ENCODE measurements around the gene HSD17B8. TPM values are rescaled to one million over a fixed set of nuclear protein-coding genes. Genes with fewer than 3 reads are reported as not detected.

Gene HSD17B8
- total RNA-seq, 2 experiments from 2014 or later: 8.6 to 10.5 TPM

DNA sequence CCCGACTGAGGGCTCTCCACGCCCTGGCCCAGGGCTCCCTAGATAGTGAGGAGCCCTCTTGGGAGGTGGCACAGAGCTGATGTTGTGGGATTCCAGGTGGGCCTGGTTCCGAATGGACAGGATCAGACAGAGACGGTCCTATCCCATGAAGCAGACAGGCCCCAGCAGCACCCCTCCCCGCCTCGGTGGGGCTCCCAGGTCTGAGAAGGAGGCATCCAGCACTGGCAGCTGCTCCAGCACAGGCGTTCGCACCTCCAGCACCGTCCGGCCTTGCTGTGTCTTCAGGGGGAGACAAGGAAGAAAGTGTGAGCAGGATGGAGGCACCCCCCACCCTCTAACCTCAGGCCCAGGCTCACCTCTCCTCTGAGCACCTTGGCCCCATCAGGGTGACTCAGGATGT, 40.9 kb upstream of the HSD17B8 start:
- Histone ChIP-seq H3K9me3 (ENCODE audit: control insufficient read depth in 1 of 2, insufficient read depth in 1 of 2, low read length in 2 of 2) (no peaks in the 10 kb centered on the region), H3K27me3 (ENCODE audit: control insufficient read depth in 1 of 2, insufficient read depth in 2 of 2, low read length in 2 of 2) (no peaks in the 10 kb centered on the region), H3K4me3 (ENCODE audit: low read length) (no peak overlapping the region), H3K36me3 (ENCODE audit: insufficient read depth, low read length) (no peaks in the 10 kb centered on the region), H3K27ac (ENCODE audit: low read depth in 1 of 2, low read length in 2 of 2) (no peak overlapping the region), H3K4me1 (ENCODE audit: insufficient read depth, low read length) (peaks cover 16% of the 10 kb centered on the region)
- DNase-seq (peak in 1 of 14 experiments; percentile 13), ATAC-seq (ENCODE audit: poor library complexity) (no peak)
- H3K4me3 Mint-ChIP-seq: no peak overlapping the region
- H3K36me3 Mint-ChIP-seq (ENCODE audit: low read depth): no peaks in the 10 kb centered on the region
- no peaks in the 10 kb centered on the region for H3K9me3 Mint-ChIP-seq
- ChIA-PET POLR2A (no interaction called here), CTCF (interaction anchor here (3.1 kb wide), 1 partner anchor 84 kb away, joined by 76 read pairs; no protein-coding TSS in a partner anchor)
- TF ChIP-seq, protein P1, sequence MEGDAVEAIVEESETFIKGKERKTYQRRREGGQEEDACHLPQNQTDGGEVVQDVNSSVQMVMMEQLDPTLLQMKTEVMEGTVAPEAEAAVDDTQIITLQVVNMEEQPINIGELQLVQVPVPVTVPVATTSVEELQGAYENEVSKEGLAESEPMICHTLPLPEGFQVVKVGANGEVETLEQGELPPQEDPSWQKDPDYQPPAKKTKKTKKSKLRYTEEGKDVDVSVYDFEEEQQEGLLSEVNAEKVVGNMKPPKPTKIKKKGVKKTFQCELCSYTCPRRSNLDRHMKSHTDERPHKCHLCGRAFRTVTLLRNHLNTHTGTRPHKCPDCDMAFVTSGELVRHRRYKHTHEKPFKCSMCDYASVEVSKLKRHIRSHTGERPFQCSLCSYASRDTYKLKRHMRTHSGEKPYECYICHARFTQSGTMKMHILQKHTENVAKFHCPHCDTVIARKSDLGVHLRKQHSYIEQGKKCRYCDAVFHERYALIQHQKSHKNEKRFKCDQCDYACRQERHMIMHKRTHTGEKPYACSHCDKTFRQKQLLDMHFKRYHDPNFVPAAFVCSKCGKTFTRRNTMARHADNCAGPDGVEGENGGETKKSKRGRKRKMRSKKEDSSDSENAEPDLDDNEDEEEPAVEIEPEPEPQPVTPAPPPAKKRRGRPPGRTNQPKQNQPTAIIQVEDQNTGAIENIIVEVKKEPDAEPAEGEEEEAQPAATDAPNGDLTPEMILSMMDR (IDR thresholded peaks at IDR 0.05): no peak
- no peak overlapping the region for H3K27ac Mint-ChIP-seq
- peaks cover 10% of the 10 kb centered on the region for H3K4me1 Mint-ChIP-seq (ENCODE audit: low read depth)
- intact Hi-C loops (cut with DNase I, micrococcal nuclease): no loop called here
- H3K27me3 Mint-ChIP-seq: no peaks in the 10 kb centered on the region

DNA sequence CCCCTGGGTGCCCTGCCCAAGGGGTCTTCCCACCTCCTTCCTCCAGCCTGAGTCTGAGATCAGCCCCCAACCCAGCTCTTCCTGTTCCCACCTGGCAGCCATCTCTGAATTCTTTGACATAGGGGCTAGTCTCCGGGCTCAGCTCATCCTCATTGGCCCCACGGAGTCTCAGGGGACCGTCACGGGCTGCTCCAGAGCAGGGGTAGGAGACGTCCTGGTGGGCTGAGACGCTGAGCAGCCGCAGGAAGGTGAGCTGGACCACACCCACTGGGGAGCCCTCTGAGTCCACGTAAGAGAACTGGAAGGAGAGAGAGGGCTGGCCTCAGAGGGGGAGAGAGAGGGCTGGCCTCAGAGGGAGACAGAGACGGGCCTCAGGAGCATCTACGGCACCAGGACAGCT, 40.3 kb upstream of the HSD17B8 start:
- H3K4me3 ChIP-seq (ENCODE audit: low read length): no peak overlapping the region
- no peak for DNase-seq
- ChIA-PET CTCF (no interaction called here), POLR2A (interaction anchor here (1.0 kb wide), 1 partner anchor 84 kb away, joined by 3 read pairs; no protein-coding TSS in a partner anchor)
- H3K4me1 ChIP-seq (ENCODE audit: insufficient read depth, low read length): peaks cover 16% of the 10 kb centered on the region
- no peaks in the 10 kb centered on the region for H3K27me3 ChIP-seq (ENCODE audit: control insufficient read depth in 1 of 2, insufficient read depth in 2 of 2, low read length in 2 of 2)
- no peak overlapping the region for H3K27ac Mint-ChIP-seq
- H3K9me3 Mint-ChIP-seq: no peaks in the 10 kb centered on the region
- no peak overlapping the region for H3K27ac ChIP-seq (ENCODE audit: low read depth in 1 of 2, low read length in 2 of 2)
- intact Hi-C loops (cut with DNase I, micrococcal nuclease): no loop called here
- no peaks in the 10 kb centered on the region for H3K27me3 Mint-ChIP-seq
- no peaks in the 10 kb centered on the region for H3K9me3 ChIP-seq (ENCODE audit: control insufficient read depth in 1 of 2, insufficient read depth in 1 of 2, low read length in 2 of 2)
- TF ChIP-seq, protein P1 (IDR thresholded peaks at IDR 0.05): no peak
- peak overlapping the region; percentile 62 for H3K4me3 Mint-ChIP-seq
- ATAC-seq (ENCODE audit: poor library complexity): no peak
- no peaks in the 10 kb centered on the region for H3K36me3 Mint-ChIP-seq (ENCODE audit: low read depth)
- H3K4me1 Mint-ChIP-seq (ENCODE audit: low read depth): peaks cover 10% of the 10 kb centered on the region
- no peaks in the 10 kb centered on the region for H3K36me3 ChIP-seq (ENCODE audit: insufficient read depth, low read length)

DNA sequence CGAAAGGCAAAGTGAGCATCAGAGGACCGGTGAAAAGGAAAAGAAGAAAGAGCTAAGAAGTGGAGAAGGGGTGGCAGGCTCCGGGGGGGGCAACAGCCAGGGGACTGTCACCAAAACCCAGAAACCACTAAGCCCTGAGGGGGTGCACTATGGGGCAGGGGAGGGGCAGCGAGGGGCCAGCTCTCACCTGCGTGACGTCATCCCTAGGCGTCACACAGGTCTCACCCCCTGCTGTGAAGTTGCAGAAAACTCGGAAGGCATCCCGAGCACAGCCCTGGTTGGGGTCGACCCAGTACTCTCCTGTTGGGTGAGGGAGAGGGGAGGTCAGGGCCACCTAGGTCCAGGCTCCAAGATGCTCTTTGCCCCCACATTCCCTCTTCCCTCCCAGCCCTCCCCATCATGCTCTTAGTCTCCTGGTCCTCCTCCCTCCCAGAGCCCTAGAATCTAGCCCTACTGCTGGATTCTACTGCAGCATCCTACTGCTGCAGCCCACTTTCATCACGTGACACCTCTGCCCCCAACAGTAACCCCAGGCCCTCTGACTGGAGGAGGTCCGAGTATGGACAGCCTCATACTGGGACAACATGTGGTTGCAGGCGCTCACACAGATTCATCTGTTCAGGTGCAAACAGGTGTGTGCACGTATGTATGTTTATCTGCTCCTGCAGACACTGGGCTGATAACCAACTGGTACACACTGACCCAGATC, 39.6 kb upstream of the HSD17B8 start:
- H3K4me3 Mint-ChIP-seq: no peak overlapping the region
- H3K4me1 ChIP-seq (ENCODE audit: insufficient read depth, low read length): peaks cover 16% of the 10 kb centered on the region
- TF ChIP-seq, protein P1 (IDR thresholded peaks at IDR 0.05): no peak
- no peaks in the 10 kb centered on the region for H3K27me3 ChIP-seq (ENCODE audit: control insufficient read depth in 1 of 2, insufficient read depth in 2 of 2, low read length in 2 of 2)
- no peak overlapping the region for H3K27ac ChIP-seq (ENCODE audit: low read depth in 1 of 2, low read length in 2 of 2)
- H3K4me1 Mint-ChIP-seq (ENCODE audit: low read depth): peaks cover 10% of the 10 kb centered on the region
- no peak overlapping the region for H3K27ac Mint-ChIP-seq
- H3K27me3 Mint-ChIP-seq: no peaks in the 10 kb centered on the region
- ChIA-PET CTCF (no interaction called here), POLR2A (interaction anchor here (1.0 kb wide), 1 partner anchor 84 kb away, joined by 3 read pairs; no protein-coding TSS in a partner anchor)
- H3K9me3 ChIP-seq (ENCODE audit: control insufficient read depth in 1 of 2, insufficient read depth in 1 of 2, low read length in 2 of 2): no peaks in the 10 kb centered on the region
- H3K36me3 ChIP-seq (ENCODE audit: insufficient read depth, low read length): no peaks in the 10 kb centered on the region
- no peak for ATAC-seq (ENCODE audit: poor library complexity)
- DNase-seq: no peak
- H3K4me3 ChIP-seq (ENCODE audit: low read length): no peak overlapping the region
- no peaks in the 10 kb centered on the region for H3K9me3 Mint-ChIP-seq
- no peaks in the 10 kb centered on the region for H3K36me3 Mint-ChIP-seq (ENCODE audit: low read depth)
- intact Hi-C loops (cut with DNase I, micrococcal nuclease): no loop called here

Measured in CD4-positive, alpha-beta T cell (primary cell).